Stomach (tissue), 19 donors: ENCODE measurements around the gene COL7A1. TPM values are rescaled to one million over a fixed set of nuclear protein-coding genes. Genes with fewer than 3 reads are reported as not detected.
A peak's percentile ranks its signal among the peaks of the same experiment; 100 is the strongest.

Experiments
- DNase-seq, 2 donors: peaks; one replicate each; pipeline versions ENCODE4 v3.0.0 to v3.0.0-alpha.2; 2013 to 2019
- H3K27ac ChIP-seq, 5 donors: fragments of 200-600 bp in 4 of 5; sonication (generic) in 4 of 5; one replicate each; pipeline ENCODE4 v1.5.1; 2013 to 2019; ENCODE audit warnings: mild to moderate bottlenecking in 1 of 5, moderate library complexity in 1 of 5
- H3K27me3 ChIP-seq, 3 donors: fragments of 200-600 bp; sonication (generic); one replicate each; pipeline ENCODE4 v1.5.1; 2017 to 2019; ENCODE audit warnings: mixed run types in 1 of 3
- H3K36me3 ChIP-seq, 4 donors: fragments of 200-600 bp; sonication (generic); 1 replicate in 3 of 4; 2 replicates in 1 of 4; pipeline ENCODE4 v1.5.1; 2016 to 2019
- H3K4me1 ChIP-seq, 4 donors: fragments of 200-600 bp; sonication (generic); one replicate each; pipeline ENCODE4 v1.5.1; 2016 to 2019
- H3K4me3 ChIP-seq, 4 donors: fragments of 200-600 bp; sonication (generic) in 3 of 4; one replicate each; pipeline ENCODE4 v1.5.1; 2016 to 2019; ENCODE audit warnings: mild to moderate bottlenecking in 1 of 4
- H3K9me3 ChIP-seq, 4 donors: fragments of 200-600 bp; sonication (generic); one replicate each; pipeline ENCODE4 v1.5.1; 2016 to 2019
- EP300 ChIP-seq: sonication (generic); formaldehyde crosslinking; IDR thresholded peaks from one replicate; pipeline ENCODE4 v1.6.1; 2017; ENCODE audit warnings: antibody characterized with exemption
- POLR2A ChIP-seq, 4 donors: fragments of 450-650 bp; IDR thresholded peaks; one replicate each; pipeline ENCODE4 v1.6.1; 2016; ENCODE audit warnings: antibody characterized with exemption in 4 of 4, control low read depth in 2 of 4, mild to moderate bottlenecking in 1 of 4, moderate library complexity in 1 of 4
- POLR2AphosphoS5 ChIP-seq, 3 donors: sonication (generic); formaldehyde crosslinking; IDR thresholded peaks; one replicate each; pipeline ENCODE4 v1.6.1; 2016; ENCODE audit warnings: antibody characterized with exemption in 3 of 3
- WGBS, 5 donors: extraction: QIAGEN DNeasy Blood & Tissue Kit in 3 of 5; methylation state at CpG; one replicate each; pipeline versions ENCODE4 v1.1.5 to v1.1.7; 2013 to 2018; 5-methylcytosine and 5-hydroxymethylcytosine counted together
- intact Hi-C: fragments of 100-400 bp; cut with DNase I; formaldehyde crosslinking; loops from one replicate; pipeline ENCODE4 v1.15.1; 2023; ENCODE audit warnings: low total_unique reads
- long read RNA-seq, 10 donors: transcript quantifications; one replicate each; lab custom pipeline, GENCODE V29; 2026
- polyA plus RNA-seq, 3 donors: library from polyadenylated mRNA; stranded (reverse); fragments of 200-250 nt; gene quantifications; one replicate each; pipeline ENCODE4 v1.2.3, GENCODE V29; 2013
- total RNA-seq, 5 donors: library from RNA; depleted of rRNA; stranded (reverse); fragments of >200 nt; gene quantifications; one replicate each; pipeline versions ENCODE4 v1.1.0 to v1.2.3, GENCODE V29; 2014 to 2016
- TF ChIP-seq, protein P1 (sequence below), 7 experiments: fragments of 450-650 bp in 4 of 7; fragments of 200-600 bp in 3 of 7; sonication (generic) in 3 of 7; IDR thresholded peaks; one replicate each; pipeline ENCODE4 v1.5.1; 2016 to 2019; ENCODE audit warnings: antibody characterized with exemption in 7 of 7, control low read depth in 2 of 7, mild to moderate bottlenecking in 1 of 7
- donor health status: healthy with polysubstance abuse.
- donor health status: Bipolar disorder and iron deficiency.
- donor health status: healthy.

Gene COL7A1
- total RNA-seq (10 to 100 TPM in 2 of 5 donors, 1 to 10 TPM in 3; 1.8 to 75.3 (median 7.6) TPM), polyA plus RNA-seq (100 to 1,000 TPM in 1 of 3 donors, 1 to 10 TPM in 2; 6.3 to 123 (median 7.7) TPM)
- long read RNA-seq, donor 1, result 0 reads
- long read RNA-seq, donor 2, partial matches to known transcripts, result 0 of 2 reads
- long read RNA-seq, donor 2, other reads (novel, unspliced or antisense), result 0 of 2 reads
- long read RNA-seq, donor 3, result 0 reads
- long read RNA-seq, donor 4, result 0 reads
- long read RNA-seq, donor 5, result 0 reads
- long read RNA-seq, donor 6, result 0 reads
- long read RNA-seq, donor 7, result 0 reads
- long read RNA-seq, donor 8, result 0 reads
- long read RNA-seq, donor 9, result 0 reads
- long read RNA-seq, donor 10, result 0 reads

DNA sequence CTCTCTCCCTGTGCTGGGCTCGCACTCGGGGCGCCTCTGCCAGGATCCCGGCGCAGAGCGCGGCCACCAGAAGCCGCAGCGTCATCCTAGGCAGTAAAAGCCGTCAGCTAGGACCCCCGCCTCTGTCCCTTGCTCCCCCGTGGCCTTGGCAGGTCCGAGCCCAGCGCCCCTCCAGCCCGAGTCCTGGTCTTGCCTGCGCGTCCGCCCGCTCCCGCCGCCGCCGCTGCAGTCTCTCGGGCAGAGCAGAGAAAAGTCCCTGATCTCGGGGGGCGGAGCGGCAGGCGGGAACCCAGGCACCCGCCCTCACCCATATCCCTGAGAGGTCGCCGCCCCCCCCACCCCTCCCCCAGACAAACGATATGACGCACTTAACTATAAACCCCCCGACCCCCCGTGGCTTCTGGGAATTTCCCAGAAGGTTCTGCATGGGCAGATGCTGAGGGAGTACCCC is at the start of gene COL7A1:
TSS of gene COL7A1 (minus strand) at position 255 of the 451 bp plus-strand sequence. CDS start at position 85, 170 bp downstream.
- Histone ChIP-seq H3K27ac (peak within 1 kb of the TSS in 3 of 5 donors; percentile 82 to 84 (median 83)), H3K4me3 (peak within 1 kb of the TSS; percentile 34 to 40 (median 36)), H3K9me3 (no peaks in the 10 kb centered on the region), H3K4me1 (peaks cover 29 to 46% (median 38%) of the 10 kb centered on the region in 4 donors), H3K36me3 (peaks cover 20 to 39% (median 30%) of the 10 kb centered on the region in 4 donors), H3K27me3 (peaks cover 0 to 36% (median 4%) of the 10 kb centered on the region in 3 donors)
- TF ChIP-seq POLR2A (IDR thresholded peaks at IDR 0.05), result no peak
- no peak for TF ChIP-seq POLR2AphosphoS5 (IDR thresholded peaks at IDR 0.05)
- peak in 1 of 2 donors; percentile 56 for DNase-seq
- intact Hi-C loops, result no loop called here
- WGBS, 5 donors, result 1 to 6% (median 5%) methylated on average over 15 to 35 of the region's 35 CpGs

DNA sequence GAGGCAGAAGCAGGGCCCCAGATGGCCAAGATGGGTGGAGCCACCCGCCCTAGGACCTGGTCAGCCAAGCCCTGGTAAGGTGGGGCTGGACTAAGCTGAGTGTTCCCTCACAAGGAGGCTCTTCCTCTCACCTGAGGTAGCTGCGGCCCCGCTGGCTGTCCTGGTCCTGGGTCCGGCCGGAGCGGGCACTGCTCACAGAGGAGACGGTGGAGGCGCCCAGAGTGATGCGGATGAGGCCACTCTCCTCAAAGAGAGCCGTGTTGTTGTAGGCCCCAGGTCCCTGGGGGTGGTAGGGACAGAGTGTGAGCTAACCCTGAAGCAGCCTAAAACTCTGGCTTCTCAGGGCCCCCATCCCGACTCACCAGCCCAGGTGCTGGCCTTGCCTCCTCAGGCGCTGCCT is 47.5 kb upstream of the COL7A1 start:
- no peaks in the 10 kb centered on the region for H3K27me3 ChIP-seq
- WGBS, 5 donors, result 92 to 96% (median 94%) methylated on average over 9 to 12 of the region's 12 CpGs
- H3K4me3 ChIP-seq, result no peak overlapping the region
- H3K4me1 ChIP-seq, result no peaks in the 10 kb centered on the region
- no peak for DNase-seq
- TF ChIP-seq EP300, result no peak
- TF ChIP-seq POLR2A (IDR thresholded peaks at IDR 0.05), result no peak
- TF ChIP-seq, protein P1, sequence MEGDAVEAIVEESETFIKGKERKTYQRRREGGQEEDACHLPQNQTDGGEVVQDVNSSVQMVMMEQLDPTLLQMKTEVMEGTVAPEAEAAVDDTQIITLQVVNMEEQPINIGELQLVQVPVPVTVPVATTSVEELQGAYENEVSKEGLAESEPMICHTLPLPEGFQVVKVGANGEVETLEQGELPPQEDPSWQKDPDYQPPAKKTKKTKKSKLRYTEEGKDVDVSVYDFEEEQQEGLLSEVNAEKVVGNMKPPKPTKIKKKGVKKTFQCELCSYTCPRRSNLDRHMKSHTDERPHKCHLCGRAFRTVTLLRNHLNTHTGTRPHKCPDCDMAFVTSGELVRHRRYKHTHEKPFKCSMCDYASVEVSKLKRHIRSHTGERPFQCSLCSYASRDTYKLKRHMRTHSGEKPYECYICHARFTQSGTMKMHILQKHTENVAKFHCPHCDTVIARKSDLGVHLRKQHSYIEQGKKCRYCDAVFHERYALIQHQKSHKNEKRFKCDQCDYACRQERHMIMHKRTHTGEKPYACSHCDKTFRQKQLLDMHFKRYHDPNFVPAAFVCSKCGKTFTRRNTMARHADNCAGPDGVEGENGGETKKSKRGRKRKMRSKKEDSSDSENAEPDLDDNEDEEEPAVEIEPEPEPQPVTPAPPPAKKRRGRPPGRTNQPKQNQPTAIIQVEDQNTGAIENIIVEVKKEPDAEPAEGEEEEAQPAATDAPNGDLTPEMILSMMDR (IDR thresholded peaks at IDR 0.05), result no peak
- no peak for TF ChIP-seq POLR2AphosphoS5 (IDR thresholded peaks at IDR 0.05)
- intact Hi-C loops, result no loop called here
- no peaks in the 10 kb centered on the region for H3K36me3 ChIP-seq
- H3K9me3 ChIP-seq, result no peaks in the 10 kb centered on the region
- no peak overlapping the region for H3K27ac ChIP-seq

DNA sequence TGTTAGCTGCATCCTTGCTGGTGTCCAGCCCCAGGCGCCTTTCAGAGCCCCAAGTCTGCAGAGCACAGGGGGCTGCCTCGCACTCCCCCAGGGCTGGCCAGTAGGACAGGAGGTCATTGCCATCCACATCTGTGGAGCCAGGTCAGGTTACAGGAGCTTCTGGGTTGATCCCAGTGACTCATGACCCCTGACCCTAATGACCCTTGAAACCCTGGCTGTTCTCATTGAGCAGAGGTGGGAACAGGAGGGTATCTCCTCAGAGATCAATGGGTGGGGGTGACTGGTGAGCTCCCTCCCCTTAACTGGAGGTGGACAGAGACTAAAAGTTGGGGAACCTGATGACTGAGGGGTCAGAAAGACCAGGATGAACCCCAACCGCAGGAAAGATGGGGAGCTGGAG is 46.3 kb upstream of the COL7A1 start:
- no peak for DNase-seq
- H3K4me1 ChIP-seq, result peaks cover 3 to 5% (median 4%) of the 10 kb centered on the region in 4 donors
- H3K36me3 ChIP-seq, result no peaks in the 10 kb centered on the region
- WGBS, 5 donors, result 94 to 100% (median 97%) methylated on average over 1 to 3 of the region's 3 CpGs
- H3K4me3 ChIP-seq, result no peak overlapping the region
- no peak for TF ChIP-seq EP300
- TF ChIP-seq, protein P1 (IDR thresholded peaks at IDR 0.05), result no peak
- TF ChIP-seq POLR2A (IDR thresholded peaks at IDR 0.05), result no peak
- TF ChIP-seq POLR2AphosphoS5 (IDR thresholded peaks at IDR 0.05), result no peak
- no peaks in the 10 kb centered on the region for H3K27me3 ChIP-seq
- no peaks in the 10 kb centered on the region for H3K9me3 ChIP-seq
- no peak overlapping the region for H3K27ac ChIP-seq
- intact Hi-C loops, result no loop called here

DNA sequence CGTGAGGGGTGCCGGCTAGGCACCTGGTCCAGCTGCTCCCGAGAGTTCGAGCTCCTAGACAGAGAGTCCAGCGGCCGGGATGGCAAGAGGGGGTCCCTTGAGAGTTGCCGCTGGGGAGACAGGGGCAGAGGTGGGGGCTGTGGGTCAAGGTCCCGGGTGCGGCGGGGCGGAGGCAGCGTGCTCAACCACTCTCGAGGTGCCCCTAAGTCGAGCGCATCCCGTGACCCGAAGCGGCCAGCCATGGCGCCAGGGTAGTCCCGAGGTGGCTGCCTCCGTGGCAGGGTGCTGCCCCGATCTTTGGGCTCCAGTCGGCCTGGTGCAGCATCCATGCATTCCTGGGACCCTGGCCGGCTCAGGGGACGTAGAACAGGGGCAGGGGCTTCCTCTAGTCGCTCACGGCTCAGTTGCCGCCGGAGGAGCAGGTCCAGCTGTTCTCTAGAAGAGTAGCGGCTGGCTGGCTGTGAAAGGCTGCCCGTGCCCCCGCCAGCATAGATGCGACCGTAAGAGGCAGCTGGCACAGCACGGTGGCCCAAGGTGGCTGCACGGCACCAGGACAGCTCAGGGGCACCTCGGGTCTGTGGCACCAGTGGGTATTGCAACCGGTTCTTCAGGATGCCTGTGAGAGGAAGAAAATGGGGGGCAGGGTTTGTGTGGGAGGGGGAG is 44.9 kb upstream of the COL7A1 start:
- no peak for DNase-seq
- WGBS, 5 donors, result 85 to 92% (median 87%) methylated on average over 29 to 38 of the region's 38 CpGs
- no peak for TF ChIP-seq EP300
- TF ChIP-seq, protein P1 (IDR thresholded peaks at IDR 0.05), result no peak
- no peak for TF ChIP-seq POLR2A (IDR thresholded peaks at IDR 0.05)
- no peak for TF ChIP-seq POLR2AphosphoS5 (IDR thresholded peaks at IDR 0.05)
- Histone ChIP-seq H3K4me3 (no peak overlapping the region), H3K36me3 (no peaks in the 10 kb centered on the region), H3K27ac (no peak overlapping the region), H3K9me3 (no peaks in the 10 kb centered on the region), H3K4me1 (peaks cover 11 to 13% (median 12%) of the 10 kb centered on the region in 4 donors), H3K27me3 (no peaks in the 10 kb centered on the region)
- intact Hi-C loops, result no loop called here
